Neural cell (in vitro differentiated cells): ENCODE data around the gene MAMDC2. TPM values are rescaled to one million over a fixed set of nuclear protein-coding genes. Genes with fewer than 3 reads are reported as not detected.

Experiments
- H2AFZ ChIP-seq: fragments of 200-600, 300-800 bp; sonication (generic), shearing (Covaris generic); 2 replicates; pipeline ENCODE4 v1.6.0; 2014; ENCODE audit warnings: low read depth, mild to moderate bottlenecking, antibody characterized with exemption, low read length, moderate library complexity
- H3F3A ChIP-seq: fragments of 200-600 bp; shearing (Covaris generic); 2 replicates; pipeline ENCODE4 v1.6.1; 2016; ENCODE audit warnings: mild to moderate bottlenecking, moderate library complexity, mixed read lengths, antibody characterized with exemption, low read length; ENCODE audit not compliant: insufficient read depth, poor library complexity, severe bottlenecking
- H3K27ac ChIP-seq: fragments of 200-600, 300-800 bp; sonication (generic), shearing (Covaris generic); 2 replicates; pipeline ENCODE4 v1.5.1; 2014; ENCODE audit warnings: mild to moderate bottlenecking, low read length, moderate library complexity
- H3K27me3 ChIP-seq: fragments of 300-800, 200-600 bp; sonication (generic), shearing (Covaris generic); 2 replicates; pipeline ENCODE4 v1.6.0; 2014; ENCODE audit warnings: mild to moderate bottlenecking, low read depth, low read length, moderate library complexity; ENCODE audit not compliant: insufficient read depth
- H3K36me3 ChIP-seq: fragments of 300-800, 200-600 bp; sonication (generic), shearing (Covaris generic); 2 replicates; pipeline ENCODE4 v1.5.1; 2014; ENCODE audit warnings: mild to moderate bottlenecking, antibody characterized with exemption, low read length, moderate library complexity; ENCODE audit not compliant: insufficient read depth
- H3K4me2 ChIP-seq: fragments of 300-800, 200-600 bp; sonication (generic), shearing (Covaris generic); 2 replicates; pipeline ENCODE4 v1.6.0; 2014; ENCODE audit warnings: mild to moderate bottlenecking, low read length
- H3K4me3 ChIP-seq: fragments of 300-800, 200-600 bp; sonication (generic), shearing (Covaris generic); 2 replicates; pipeline ENCODE4 v1.5.1; 2014; ENCODE audit warnings: mild to moderate bottlenecking, low read length, moderate library complexity
- H3K79me2 ChIP-seq: fragments of 200-600 bp; shearing (Covaris generic); replicated peaks from 2 replicates; pipeline ENCODE4 v1.6.0; 2014; ENCODE audit warnings: mild to moderate bottlenecking, low read length, moderate library complexity; ENCODE audit not compliant: insufficient read depth
- H3K9ac ChIP-seq: fragments of 300-800, 200-600 bp; sonication (generic), shearing (Covaris generic); 2 replicates; pipeline ENCODE4 v1.6.1; 2016; ENCODE audit warnings: mild to moderate bottlenecking, low read length, mixed read lengths
- H3K9me2 ChIP-seq: fragments of 200-600 bp; shearing (Covaris generic); 2 replicates; pipeline ENCODE4 v1.6.1; 2016; ENCODE audit warnings: mild to moderate bottlenecking, low read length, mixed read lengths; ENCODE audit not compliant: insufficient read depth
- H3K9me3 ChIP-seq: fragments of 200-600, 300-800 bp; sonication (generic), shearing (Covaris generic); 2 replicates; pipeline ENCODE4 v1.6.1; 2016; ENCODE audit warnings: mild to moderate bottlenecking, mixed run types, low read length, moderate library complexity, mixed read lengths
- H4K20me1 ChIP-seq: fragments of 200-600 bp; shearing (Covaris generic); 2 replicates; pipeline ENCODE4 v1.6.1; 2016; ENCODE audit warnings: mild to moderate bottlenecking, mixed run types; ENCODE audit not compliant: insufficient read depth
- EP300 ChIP-seq: fragments of 450-650 bp; conservative IDR thresholded peaks from 2 replicates; pipeline ENCODE4 v1.6.1; 2014; ENCODE audit warnings: antibody characterized with exemption, mild to moderate bottlenecking, moderate library complexity; ENCODE audit not compliant: poor library complexity, severe bottlenecking
- EZH2 ChIP-seq: fragments of 200-600, 300-800 bp; shearing (Covaris generic), sonication (generic); IDR thresholded peaks from 2 replicates; pipeline ENCODE4 v1.6.1; 2014; ENCODE audit warnings: antibody characterized with exemption, low read length, borderline replicate concordance, mild to moderate bottlenecking; ENCODE audit not compliant: insufficient read depth, poor library complexity, severe bottlenecking
- MXI1 ChIP-seq: fragments of 450-650 bp; conservative IDR thresholded peaks from 2 replicates; pipeline ENCODE4 v1.6.1; 2014; ENCODE audit warnings: antibody characterized with exemption, mild to moderate bottlenecking; ENCODE audit not compliant: poor library complexity, severe bottlenecking
- POLR2AphosphoS5 ChIP-seq: IDR thresholded peaks from 2 replicates; pipeline ENCODE4 v1.6.1; 2012
- RAD21 ChIP-seq: fragments of 450-650 bp; conservative IDR thresholded peaks from 2 replicates; pipeline ENCODE4 v1.6.1; 2014; ENCODE audit warnings: antibody characterized with exemption, mild to moderate bottlenecking, moderate library complexity
- SMC3 ChIP-seq: fragments of 450-650 bp; conservative IDR thresholded peaks from 2 replicates; pipeline ENCODE4 v1.6.1; 2014; ENCODE audit warnings: antibody characterized with exemption, mild to moderate bottlenecking, moderate library complexity; ENCODE audit not compliant: poor library complexity
- TAF1 ChIP-seq: IDR thresholded peaks from 2 replicates; pipeline ENCODE4 v1.6.1; 2012; ENCODE audit warnings: low read depth
- polyA plus RNA-seq: library from polyadenylated mRNA; depleted of rRNA; stranded (reverse); fragments of >200 nt; gene quantifications from 2 replicates; pipeline ENCODE4 v1.2.3, GENCODE V29; 2014
- TF ChIP-seq, protein P1 (sequence below): fragments of 450-650 bp; IDR thresholded peaks from 2 replicates; pipeline ENCODE4 v1.5.1; 2014; ENCODE audit warnings: antibody characterized with exemption, mild to moderate bottlenecking, moderate library complexity; ENCODE audit not compliant: poor library complexity, severe bottlenecking
- TF ChIP-seq, protein P2 (sequence below): IDR thresholded peaks from 2 replicates; pipeline ENCODE4 v1.6.1; 2012; ENCODE audit warnings: borderline replicate concordance

Gene MAMDC2
- polyA plus RNA-seq, 1 donor from 2014 or later = 0.30 TPM

DNA sequence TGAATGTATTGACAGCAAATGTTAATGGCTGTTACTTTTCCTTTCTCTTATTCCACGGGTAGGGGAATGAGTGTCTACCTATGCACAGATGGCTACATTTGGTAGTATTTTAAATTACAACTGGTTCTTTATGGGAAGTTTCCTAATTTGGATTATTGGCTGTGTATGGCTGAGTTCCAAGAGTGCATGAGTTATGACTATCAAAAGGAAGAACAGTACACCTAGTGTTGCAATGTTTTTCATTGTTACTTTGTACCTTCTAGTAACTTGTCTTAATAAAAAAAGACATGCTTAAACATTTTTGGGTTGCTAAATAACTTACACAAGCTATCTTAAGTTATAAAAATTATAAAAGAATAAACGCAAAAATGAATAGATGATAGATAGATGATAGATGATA lies 35.8 kb upstream of the MAMDC2 start:
- Histone ChIP-seq H3K27me3 (no peaks in the 10 kb centered on the region), H3K36me3 (no peaks in the 10 kb centered on the region), H3K9me2 (no peaks in the 10 kb centered on the region), H3F3A (no peaks in the 10 kb centered on the region), H3K27ac (no peak overlapping the region), H3K4me2 (no peak overlapping the region), H3K4me3 (no peak overlapping the region), H3K9ac (no peak overlapping the region), H2AFZ (no peak overlapping the region), H3K9me3 (no peaks in the 10 kb centered on the region), H4K20me1 (no peaks in the 10 kb centered on the region), H3K79me2 (no peaks in the 10 kb centered on the region)
- no peak for TF ChIP-seq POLR2AphosphoS5
- no peak for TF ChIP-seq TAF1
- TF ChIP-seq EP300 = no peak
- TF ChIP-seq, protein P1, sequence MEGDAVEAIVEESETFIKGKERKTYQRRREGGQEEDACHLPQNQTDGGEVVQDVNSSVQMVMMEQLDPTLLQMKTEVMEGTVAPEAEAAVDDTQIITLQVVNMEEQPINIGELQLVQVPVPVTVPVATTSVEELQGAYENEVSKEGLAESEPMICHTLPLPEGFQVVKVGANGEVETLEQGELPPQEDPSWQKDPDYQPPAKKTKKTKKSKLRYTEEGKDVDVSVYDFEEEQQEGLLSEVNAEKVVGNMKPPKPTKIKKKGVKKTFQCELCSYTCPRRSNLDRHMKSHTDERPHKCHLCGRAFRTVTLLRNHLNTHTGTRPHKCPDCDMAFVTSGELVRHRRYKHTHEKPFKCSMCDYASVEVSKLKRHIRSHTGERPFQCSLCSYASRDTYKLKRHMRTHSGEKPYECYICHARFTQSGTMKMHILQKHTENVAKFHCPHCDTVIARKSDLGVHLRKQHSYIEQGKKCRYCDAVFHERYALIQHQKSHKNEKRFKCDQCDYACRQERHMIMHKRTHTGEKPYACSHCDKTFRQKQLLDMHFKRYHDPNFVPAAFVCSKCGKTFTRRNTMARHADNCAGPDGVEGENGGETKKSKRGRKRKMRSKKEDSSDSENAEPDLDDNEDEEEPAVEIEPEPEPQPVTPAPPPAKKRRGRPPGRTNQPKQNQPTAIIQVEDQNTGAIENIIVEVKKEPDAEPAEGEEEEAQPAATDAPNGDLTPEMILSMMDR = no peak
- no peak for TF ChIP-seq MXI1
- no peak for TF ChIP-seq RAD21
- TF ChIP-seq, protein P2, sequence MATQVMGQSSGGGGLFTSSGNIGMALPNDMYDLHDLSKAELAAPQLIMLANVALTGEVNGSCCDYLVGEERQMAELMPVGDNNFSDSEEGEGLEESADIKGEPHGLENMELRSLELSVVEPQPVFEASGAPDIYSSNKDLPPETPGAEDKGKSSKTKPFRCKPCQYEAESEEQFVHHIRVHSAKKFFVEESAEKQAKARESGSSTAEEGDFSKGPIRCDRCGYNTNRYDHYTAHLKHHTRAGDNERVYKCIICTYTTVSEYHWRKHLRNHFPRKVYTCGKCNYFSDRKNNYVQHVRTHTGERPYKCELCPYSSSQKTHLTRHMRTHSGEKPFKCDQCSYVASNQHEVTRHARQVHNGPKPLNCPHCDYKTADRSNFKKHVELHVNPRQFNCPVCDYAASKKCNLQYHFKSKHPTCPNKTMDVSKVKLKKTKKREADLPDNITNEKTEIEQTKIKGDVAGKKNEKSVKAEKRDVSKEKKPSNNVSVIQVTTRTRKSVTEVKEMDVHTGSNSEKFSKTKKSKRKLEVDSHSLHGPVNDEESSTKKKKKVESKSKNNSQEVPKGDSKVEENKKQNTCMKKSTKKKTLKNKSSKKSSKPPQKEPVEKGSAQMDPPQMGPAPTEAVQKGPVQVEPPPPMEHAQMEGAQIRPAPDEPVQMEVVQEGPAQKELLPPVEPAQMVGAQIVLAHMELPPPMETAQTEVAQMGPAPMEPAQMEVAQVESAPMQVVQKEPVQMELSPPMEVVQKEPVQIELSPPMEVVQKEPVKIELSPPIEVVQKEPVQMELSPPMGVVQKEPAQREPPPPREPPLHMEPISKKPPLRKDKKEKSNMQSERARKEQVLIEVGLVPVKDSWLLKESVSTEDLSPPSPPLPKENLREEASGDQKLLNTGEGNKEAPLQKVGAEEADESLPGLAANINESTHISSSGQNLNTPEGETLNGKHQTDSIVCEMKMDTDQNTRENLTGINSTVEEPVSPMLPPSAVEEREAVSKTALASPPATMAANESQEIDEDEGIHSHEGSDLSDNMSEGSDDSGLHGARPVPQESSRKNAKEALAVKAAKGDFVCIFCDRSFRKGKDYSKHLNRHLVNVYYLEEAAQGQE = no peak
- no peak for TF ChIP-seq EZH2
- no peak for TF ChIP-seq SMC3

DNA sequence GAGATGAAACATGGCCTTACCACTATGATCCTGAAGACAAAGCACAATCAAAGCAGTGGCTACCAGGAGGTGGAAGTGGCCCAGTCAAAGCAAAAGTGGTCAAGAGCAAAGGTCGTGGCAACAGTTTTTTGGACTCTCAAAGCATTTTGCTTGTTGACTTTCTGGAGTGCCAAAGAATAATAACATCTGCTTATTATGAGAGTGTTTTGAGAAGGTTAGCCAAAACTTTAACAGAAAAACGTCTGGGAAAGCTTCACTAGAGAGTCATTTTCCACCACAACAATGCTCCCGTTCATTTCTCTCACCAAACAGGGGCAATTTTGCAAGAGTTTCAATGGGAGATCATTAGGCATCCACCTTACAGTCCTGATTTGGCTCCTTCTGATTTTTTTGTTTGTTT lies 33.6 kb upstream of the MAMDC2 start:
- Histone ChIP-seq H3K9me2 (no peaks in the 10 kb centered on the region), H3K9ac (no peak overlapping the region), H3K36me3 (no peaks in the 10 kb centered on the region), H3K79me2 (no peaks in the 10 kb centered on the region), H3K4me2 (no peak overlapping the region), H2AFZ (no peak overlapping the region), H3K4me3 (no peak overlapping the region), H3K27ac (no peak overlapping the region), H4K20me1 (no peaks in the 10 kb centered on the region), H3F3A (no peaks in the 10 kb centered on the region), H3K27me3 (no peaks in the 10 kb centered on the region), H3K9me3 (no peaks in the 10 kb centered on the region)
- TF ChIP-seq RAD21 (no peak), TAF1 (no peak), EZH2 (no peak), SMC3 (no peak), POLR2AphosphoS5 (no peak), EP300 (no peak), MXI1 (no peak)
- TF ChIP-seq, protein P1 = no peak
- TF ChIP-seq, protein P2 = no peak
